ENCODE results near the gene SEC61A1. TPM values are rescaled to one million over a fixed set of nuclear protein-coding genes. Genes with fewer than 3 reads are reported as not detected.

SEC61A1 gene
- total RNA-seq, 1 donor from 2014 or later: 296 TPM

- Mint-ChIP-seq H3K36me3 (ENCODE audit: low read depth, unreplicated experiment) (peaks cover 29% of the 10 kb centered on the region), H3K9me3 (ENCODE audit: unreplicated experiment) (no peaks in the 10 kb centered on the region), H3K4me1 (ENCODE audit: unreplicated experiment) (no peaks in the 10 kb centered on the region), H3K27ac (ENCODE audit: unreplicated experiment) (no peak overlapping the region), H3K27me3 (ENCODE audit: unreplicated experiment) (peaks cover 2% of the 10 kb centered on the region), H3K4me3 (ENCODE audit: unreplicated experiment) (no peak overlapping the region)
- no peak for TF ChIP-seq CTCF (IDR thresholded peaks at IDR 0.05; ENCODE audit: unreplicated experiment)
- DNase-seq (ENCODE audit: low spot score): no peak
These were observed 47.9 kb downstream of the SEC61A1 start for GRCh38 chr3:128100161-128100560.

GRCh38 chr3:128100638-128101037 is 48.4 kb downstream of the SEC61A1 start:
- no peak overlapping the region for H3K27ac Mint-ChIP-seq (ENCODE audit: unreplicated experiment)
- H3K4me1 Mint-ChIP-seq (ENCODE audit: unreplicated experiment): no peaks in the 10 kb centered on the region
- no peak for DNase-seq (ENCODE audit: low spot score)
- H3K9me3 Mint-ChIP-seq (ENCODE audit: unreplicated experiment): no peaks in the 10 kb centered on the region
- TF ChIP-seq CTCF (IDR thresholded peaks at IDR 0.05; ENCODE audit: unreplicated experiment): no peak
- H3K4me3 Mint-ChIP-seq (ENCODE audit: unreplicated experiment): no peak overlapping the region
- H3K36me3 Mint-ChIP-seq (ENCODE audit: low read depth, unreplicated experiment): peaks cover 29% of the 10 kb centered on the region
- peaks cover 2% of the 10 kb centered on the region for H3K27me3 Mint-ChIP-seq (ENCODE audit: unreplicated experiment)

- Mint-ChIP-seq H3K27me3 (ENCODE audit: unreplicated experiment) (peaks cover 1% of the 10 kb centered on the region), H3K27ac (ENCODE audit: unreplicated experiment) (no peak overlapping the region), H3K9me3 (ENCODE audit: unreplicated experiment) (no peaks in the 10 kb centered on the region), H3K4me1 (ENCODE audit: unreplicated experiment) (peaks cover 3% of the 10 kb centered on the region), H3K36me3 (ENCODE audit: low read depth, unreplicated experiment) (peaks cover 15% of the 10 kb centered on the region), H3K4me3 (ENCODE audit: unreplicated experiment) (no peak overlapping the region)
- no peak for TF ChIP-seq CTCF (IDR thresholded peaks at IDR 0.05; ENCODE audit: unreplicated experiment)
- DNase-seq (ENCODE audit: low spot score): no peak
These were observed 51.0 kb downstream of the SEC61A1 start for GRCh38 chr3:128103136-128103676.

GRCh38 chr3:128107834-128108233 is 55.6 kb downstream of the SEC61A1 start:
- no peak overlapping the region for H3K4me3 Mint-ChIP-seq (ENCODE audit: unreplicated experiment)
- no peak for TF ChIP-seq CTCF (IDR thresholded peaks at IDR 0.05; ENCODE audit: unreplicated experiment)
- H3K27me3 Mint-ChIP-seq (ENCODE audit: unreplicated experiment): peaks cover 1% of the 10 kb centered on the region
- H3K27ac Mint-ChIP-seq (ENCODE audit: unreplicated experiment): no peak overlapping the region
- DNase-seq (ENCODE audit: low spot score): no peak
- H3K4me1 Mint-ChIP-seq (ENCODE audit: unreplicated experiment): peaks cover 3% of the 10 kb centered on the region
- no peaks in the 10 kb centered on the region for H3K9me3 Mint-ChIP-seq (ENCODE audit: unreplicated experiment)
- peaks cover 10% of the 10 kb centered on the region for H3K36me3 Mint-ChIP-seq (ENCODE audit: low read depth, unreplicated experiment)

- Mint-ChIP-seq H3K27me3 (ENCODE audit: unreplicated experiment) (peaks cover 1% of the 10 kb centered on the region), H3K27ac (ENCODE audit: unreplicated experiment) (no peak overlapping the region), H3K36me3 (ENCODE audit: low read depth, unreplicated experiment) (peaks cover 17% of the 10 kb centered on the region), H3K9me3 (ENCODE audit: unreplicated experiment) (no peaks in the 10 kb centered on the region), H3K4me1 (ENCODE audit: unreplicated experiment) (peaks cover 3% of the 10 kb centered on the region), H3K4me3 (ENCODE audit: unreplicated experiment) (no peak overlapping the region)
- no peak for DNase-seq (ENCODE audit: low spot score)
- no peak for TF ChIP-seq CTCF (IDR thresholded peaks at IDR 0.05; ENCODE audit: unreplicated experiment)
These were observed 58.9 kb downstream of the SEC61A1 start for GRCh38 chr3:128111147-128111546.

Data from endothelial cell (in vitro differentiated cells).